LNCaP clone FGC (cell line): ENCODE data around the gene KCNIP4.
"Not testable (repeated sequence)": the region's sequence is repeated elsewhere in the genome, so short reads cannot be mapped to it uniquely, and the experiment has no call there.

Source experiments
- DNase-seq: peaks from one replicate; pipeline ENCODE4 v3.0.0-alpha.2; 2011; ENCODE audit warnings: low read depth
- H3K4me3 ChIP-seq: 2 replicates; pipeline ENCODE4 v1.5.1; 2011; ENCODE audit warnings: mild to moderate bottlenecking, low read depth, low read length, control low read depth
- TF ChIP-seq, protein P1 (sequence below): IDR thresholded peaks from 2 replicates; pipeline ENCODE4 v1.5.1; 2012; ENCODE audit warnings: mild to moderate bottlenecking; ENCODE audit not compliant: control insufficient read depth, insufficient read depth; ENCODE audit errors: extremely low read depth

Gene KCNIP4

DNA sequence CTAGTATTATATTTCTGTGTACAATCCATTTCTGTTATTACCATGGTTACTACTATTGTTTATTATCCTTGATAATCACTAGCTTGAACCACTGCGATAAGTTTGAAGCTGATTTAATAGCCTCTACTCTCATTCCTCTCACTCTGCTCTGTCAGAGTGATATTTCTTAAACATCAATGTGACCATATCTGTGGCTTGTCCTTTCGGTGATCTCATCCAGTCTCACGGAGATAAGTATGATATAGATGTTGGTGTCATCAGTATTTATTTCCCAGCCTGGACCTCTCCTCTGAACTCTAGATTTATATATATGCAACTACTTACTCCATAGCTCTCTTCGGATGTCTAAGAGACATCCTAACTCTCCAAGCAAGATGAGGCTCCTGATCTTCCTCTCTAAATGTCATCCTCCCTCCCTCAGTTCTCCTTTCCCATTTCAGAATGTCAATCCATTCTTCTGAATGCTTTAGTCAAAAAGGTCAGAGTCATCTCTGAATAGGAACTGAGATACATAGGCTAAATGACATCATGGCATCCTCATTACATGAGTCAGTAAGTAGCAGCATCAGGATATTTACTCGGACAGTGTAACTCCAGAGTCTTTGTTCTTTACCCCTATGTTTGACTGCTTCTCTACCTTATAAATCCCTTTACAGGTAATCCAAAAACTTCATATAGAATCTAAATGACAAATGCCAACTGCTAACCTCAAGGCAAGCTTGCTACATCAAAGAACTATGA, 1118.8 kb downstream of the KCNIP4 start:
- TF ChIP-seq, protein P1, sequence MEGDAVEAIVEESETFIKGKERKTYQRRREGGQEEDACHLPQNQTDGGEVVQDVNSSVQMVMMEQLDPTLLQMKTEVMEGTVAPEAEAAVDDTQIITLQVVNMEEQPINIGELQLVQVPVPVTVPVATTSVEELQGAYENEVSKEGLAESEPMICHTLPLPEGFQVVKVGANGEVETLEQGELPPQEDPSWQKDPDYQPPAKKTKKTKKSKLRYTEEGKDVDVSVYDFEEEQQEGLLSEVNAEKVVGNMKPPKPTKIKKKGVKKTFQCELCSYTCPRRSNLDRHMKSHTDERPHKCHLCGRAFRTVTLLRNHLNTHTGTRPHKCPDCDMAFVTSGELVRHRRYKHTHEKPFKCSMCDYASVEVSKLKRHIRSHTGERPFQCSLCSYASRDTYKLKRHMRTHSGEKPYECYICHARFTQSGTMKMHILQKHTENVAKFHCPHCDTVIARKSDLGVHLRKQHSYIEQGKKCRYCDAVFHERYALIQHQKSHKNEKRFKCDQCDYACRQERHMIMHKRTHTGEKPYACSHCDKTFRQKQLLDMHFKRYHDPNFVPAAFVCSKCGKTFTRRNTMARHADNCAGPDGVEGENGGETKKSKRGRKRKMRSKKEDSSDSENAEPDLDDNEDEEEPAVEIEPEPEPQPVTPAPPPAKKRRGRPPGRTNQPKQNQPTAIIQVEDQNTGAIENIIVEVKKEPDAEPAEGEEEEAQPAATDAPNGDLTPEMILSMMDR: no peak
- H3K4me3 ChIP-seq: no peak overlapping the region
- no peak for DNase-seq

DNA sequence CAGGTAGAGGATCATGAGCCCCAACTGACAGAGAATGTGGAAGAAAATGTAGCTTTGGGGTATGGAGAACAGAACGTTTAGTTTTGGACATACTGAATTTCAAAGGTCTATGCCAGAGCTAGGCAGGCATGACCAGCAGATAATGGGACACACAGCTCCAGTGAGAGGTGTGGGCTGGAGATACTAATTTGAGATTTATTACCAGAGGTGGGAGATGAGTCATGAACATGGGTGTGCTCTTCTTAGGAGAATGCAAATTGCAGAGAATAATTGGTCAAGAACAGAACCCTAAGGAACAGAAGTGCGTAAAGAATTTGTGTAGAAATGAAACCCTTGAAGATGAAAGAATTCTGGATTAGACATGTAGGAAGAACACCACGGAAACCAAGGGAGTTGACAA, 1123.1 kb downstream of the KCNIP4 start:
- H3K4me3 ChIP-seq: no peak overlapping the region
- TF ChIP-seq, protein P1: no peak
- no peak for DNase-seq

DNA sequence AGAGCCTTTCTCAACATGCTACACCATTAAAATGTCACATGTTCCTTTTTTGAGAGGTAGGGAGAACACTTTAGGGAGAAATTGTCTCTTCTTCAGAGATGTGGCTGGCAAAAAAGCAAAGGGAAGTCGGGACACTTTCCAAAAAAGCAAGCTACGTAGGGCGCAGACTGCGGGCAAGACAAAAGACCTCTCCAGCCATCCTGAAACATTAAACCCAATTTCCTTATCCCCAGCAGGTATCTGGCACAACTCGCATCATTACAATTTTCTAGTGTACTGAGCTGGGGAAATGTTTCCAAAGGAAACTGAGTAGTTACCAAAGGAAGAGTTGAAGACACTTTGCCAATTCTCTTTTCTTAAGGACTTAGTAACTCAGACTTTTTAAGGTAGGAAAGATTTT, 1132.3 kb downstream of the KCNIP4 start:
- no peak overlapping the region for H3K4me3 ChIP-seq
- TF ChIP-seq, protein P1: no peak
- no peak for DNase-seq

DNA sequence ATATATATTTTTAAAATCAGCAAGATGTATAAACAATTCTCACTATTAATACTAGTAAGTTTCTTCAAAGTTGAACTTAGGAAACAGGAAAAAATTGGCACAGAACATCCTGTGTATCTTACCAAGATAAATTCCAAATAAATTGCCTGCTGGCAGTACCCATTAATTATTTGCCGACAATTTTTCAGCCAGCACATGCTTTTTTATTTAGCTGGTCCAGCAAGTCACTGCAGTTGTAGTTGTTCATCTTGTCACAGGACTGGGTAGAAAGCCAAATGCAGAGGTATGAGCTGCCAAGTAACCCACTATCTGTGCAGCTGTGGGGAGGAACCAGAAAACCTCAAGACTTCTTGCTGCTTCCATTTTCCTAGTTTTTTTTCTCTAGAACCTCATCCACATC, 1134.9 kb downstream of the KCNIP4 start:
- H3K4me3 ChIP-seq: no peak overlapping the region
- TF ChIP-seq, protein P1: no peak
- DNase-seq: peak; percentile 13

DNA sequence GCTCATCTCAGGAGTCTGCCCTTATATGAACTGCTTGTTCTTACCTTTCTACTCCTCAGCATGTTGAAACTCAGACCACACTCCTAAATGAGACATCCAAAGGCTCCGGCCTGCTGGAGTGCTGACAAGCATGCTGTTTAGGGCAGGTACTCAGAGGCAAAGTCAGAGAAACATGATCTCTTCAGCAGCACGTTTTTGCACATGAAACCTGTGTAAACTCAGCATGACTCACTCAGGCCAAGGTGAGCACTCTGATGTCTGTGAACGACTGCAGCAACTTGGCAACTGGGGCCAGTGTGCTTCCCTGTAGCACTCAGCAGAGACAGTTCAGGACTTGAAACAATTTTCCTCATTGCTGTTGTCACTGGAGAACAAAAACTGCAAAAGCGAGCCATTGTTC, 1138.8 kb downstream of the KCNIP4 start:
- no peak overlapping the region for H3K4me3 ChIP-seq
- peak; percentile 52 for DNase-seq
- TF ChIP-seq, protein P1: no peak

DNA sequence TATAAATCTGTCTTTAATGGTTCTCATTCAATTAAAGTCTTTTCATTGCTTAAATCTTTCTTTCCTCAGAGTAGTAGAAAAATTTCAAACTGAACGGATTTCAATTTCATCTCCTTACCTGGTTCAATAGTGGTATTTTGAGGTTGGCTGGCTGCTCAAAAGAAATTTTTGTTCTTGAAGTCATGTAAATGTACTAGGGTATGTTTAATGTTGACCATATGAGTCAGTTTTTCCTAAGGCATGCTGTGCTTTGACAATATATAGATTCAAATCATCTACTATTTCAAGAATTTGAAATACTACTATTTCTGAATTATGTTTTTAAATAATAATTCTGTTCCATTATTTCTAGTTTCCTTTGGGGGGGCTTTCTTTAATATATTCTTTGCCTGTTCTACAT, 1142.9 kb downstream of the KCNIP4 start:
- no peak overlapping the region for H3K4me3 ChIP-seq
- TF ChIP-seq, protein P1: no peak
- no peak for DNase-seq

DNA sequence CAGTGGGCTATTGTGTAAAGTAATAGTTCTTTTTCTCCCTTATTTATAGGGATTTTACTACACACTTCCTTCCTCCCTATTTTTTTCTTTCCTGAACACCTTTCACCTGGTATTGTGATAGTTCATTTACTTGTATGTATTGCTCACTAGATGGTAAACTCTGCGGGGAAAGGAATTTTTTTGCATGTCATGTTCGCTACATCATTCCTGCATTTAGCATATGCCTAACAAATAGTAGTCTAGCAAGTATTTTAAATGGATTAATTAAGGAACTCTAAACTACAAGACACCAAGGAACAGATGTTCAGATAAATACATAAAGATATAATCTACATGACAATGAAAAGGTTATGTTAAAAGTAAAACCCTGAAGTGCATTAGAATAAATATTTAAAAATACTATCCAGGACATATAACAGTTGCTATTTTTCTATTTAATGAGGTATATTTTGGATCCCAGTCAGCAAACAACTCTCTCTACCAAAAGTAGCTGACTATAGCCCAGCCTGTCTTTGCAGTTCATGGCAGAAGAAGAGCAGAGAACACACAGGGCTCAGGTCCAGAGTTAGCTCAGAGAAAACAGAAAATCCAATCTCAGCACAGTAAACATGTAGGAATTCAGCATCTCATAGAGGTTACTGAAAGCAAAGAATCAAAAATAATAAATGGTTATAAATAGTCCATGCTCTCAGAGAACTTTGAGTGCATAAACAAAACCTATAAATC, 1160.5 kb downstream of the KCNIP4 start:
- TF ChIP-seq, protein P1: no peak
- H3K4me3 ChIP-seq: no peak overlapping the region
- peak; percentile 90 for DNase-seq

DNA sequence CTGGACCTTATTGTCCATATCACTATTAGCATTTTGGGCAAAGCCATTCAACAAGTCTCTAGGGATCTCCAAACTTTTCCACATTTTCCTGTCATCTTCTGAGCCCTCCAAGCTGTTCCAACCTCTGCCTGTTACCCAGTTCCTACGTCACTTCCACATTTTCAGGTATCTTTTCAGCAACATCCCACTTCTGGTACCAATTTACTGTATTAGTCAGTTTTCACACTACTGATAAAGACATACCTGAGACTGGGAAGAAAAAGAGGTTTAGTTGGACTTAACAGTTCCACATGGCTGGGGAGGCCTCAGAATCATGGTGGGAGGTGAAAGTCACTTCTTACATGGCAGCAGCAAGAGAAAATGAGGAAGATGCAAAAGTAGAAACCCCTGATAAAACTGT, 1165.4 kb downstream of the KCNIP4 start:
- DNase-seq, H3K4me3 ChIP-seq: not testable (repeated sequence)
